PC-9 (cell line): ENCODE measurements around the gene AAR2.

Source experiments
- EZH2 ChIP-seq: fragments of 200-600 bp; sonication (generic); IDR thresholded peaks from 2 replicates; pipeline ENCODE4 v1.8.0; 2017; ENCODE audit warnings: antibody characterized with exemption, low read depth
- TF ChIP-seq, protein P1 (sequence below): fragments of 200-600 bp; sonication (generic); conservative IDR thresholded peaks from 2 replicates; pipeline ENCODE4 v1.6.1; 2017; ENCODE audit warnings: mixed run types, antibody characterized with exemption, mild to moderate bottlenecking, moderate library complexity

DNA sequence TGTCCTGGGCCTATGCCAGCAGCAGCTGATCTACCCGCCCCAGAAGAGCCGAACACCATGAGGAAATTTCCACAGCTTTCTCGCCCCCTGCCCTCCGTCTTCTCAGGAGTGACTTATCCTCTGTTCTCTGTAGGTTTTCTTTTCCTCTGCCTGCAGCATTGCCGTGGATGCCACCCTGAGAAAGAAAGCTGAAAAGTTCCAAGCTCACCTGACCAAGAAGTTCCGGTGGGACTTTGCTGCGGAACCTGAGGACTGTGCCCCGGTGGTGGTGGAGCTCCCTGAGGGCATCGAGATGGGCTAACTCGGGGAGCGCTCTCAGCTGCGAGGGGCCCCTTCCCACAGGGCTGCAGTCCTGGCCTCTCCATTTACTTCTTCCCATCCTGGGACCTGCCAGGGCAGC is 19.2 kb downstream of the AAR2 start:
- TF ChIP-seq, protein P1, sequence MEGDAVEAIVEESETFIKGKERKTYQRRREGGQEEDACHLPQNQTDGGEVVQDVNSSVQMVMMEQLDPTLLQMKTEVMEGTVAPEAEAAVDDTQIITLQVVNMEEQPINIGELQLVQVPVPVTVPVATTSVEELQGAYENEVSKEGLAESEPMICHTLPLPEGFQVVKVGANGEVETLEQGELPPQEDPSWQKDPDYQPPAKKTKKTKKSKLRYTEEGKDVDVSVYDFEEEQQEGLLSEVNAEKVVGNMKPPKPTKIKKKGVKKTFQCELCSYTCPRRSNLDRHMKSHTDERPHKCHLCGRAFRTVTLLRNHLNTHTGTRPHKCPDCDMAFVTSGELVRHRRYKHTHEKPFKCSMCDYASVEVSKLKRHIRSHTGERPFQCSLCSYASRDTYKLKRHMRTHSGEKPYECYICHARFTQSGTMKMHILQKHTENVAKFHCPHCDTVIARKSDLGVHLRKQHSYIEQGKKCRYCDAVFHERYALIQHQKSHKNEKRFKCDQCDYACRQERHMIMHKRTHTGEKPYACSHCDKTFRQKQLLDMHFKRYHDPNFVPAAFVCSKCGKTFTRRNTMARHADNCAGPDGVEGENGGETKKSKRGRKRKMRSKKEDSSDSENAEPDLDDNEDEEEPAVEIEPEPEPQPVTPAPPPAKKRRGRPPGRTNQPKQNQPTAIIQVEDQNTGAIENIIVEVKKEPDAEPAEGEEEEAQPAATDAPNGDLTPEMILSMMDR = no peak
- TF ChIP-seq EZH2 = no peak
